ENCODE data around the gene HMHB1. TPM values are rescaled to one million over a fixed set of nuclear protein-coding genes. Genes with fewer than 3 reads are reported as not detected.

The HMHB1 gene
- total RNA-seq, 1 donor from 2014 or later = not detected

DNA sequence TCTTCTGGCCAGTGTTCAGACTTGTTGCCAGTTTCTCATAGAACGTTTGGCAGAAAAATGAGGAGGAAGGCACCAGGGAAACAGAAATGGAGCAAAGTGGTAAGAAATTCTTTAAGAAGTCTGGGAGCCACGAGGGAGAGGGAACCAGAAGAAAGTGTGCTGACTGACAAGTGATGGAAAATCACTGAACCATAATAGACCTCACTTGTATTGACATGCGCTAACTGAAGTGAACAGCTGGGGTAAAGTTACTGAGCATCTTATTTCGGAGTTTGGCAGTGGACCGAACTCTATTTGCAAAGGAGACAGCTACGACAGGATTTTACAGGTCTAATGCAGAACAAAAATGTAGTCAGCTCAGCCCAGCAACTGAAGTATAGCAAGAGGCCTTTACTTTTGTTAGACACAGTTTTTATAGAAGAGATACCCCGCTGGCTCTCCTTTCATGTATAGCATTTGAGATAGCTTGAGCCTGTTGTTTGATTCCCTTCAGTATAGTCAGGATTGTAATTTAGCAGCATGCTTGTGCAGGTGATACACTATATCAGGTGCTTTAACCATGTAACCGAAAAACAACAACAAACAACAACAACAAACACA is 53.6 kb downstream of the HMHB1 start:
- intact Hi-C loops (cut with micrococcal nuclease) = no loop called here
